ENCODE results near the gene NAPEPLD.

- no peak for TF ChIP-seq POU6F1 (CRISPR knock-in tag; IDR thresholded peaks at IDR 0.05; ENCODE audit: borderline replicate concordance, low read depth)
- TF ChIP-seq ZFP30 (CRISPR knock-in tag; IDR thresholded peaks at IDR 0.05), result no peak
- TF ChIP-seq CSDC2 (CRISPR knock-in tag; IDR thresholded peaks at IDR 0.05), result no peak
- no peak for TF ChIP-seq CREB5 (CRISPR knock-in tag; IDR thresholded peaks at IDR 0.05; ENCODE audit: low read depth)
- TF ChIP-seq PPARA (CRISPR knock-in tag; IDR thresholded peaks at IDR 0.05; ENCODE audit: borderline replicate concordance), result no peak
These were observed 17.8 kb downstream of the NAPEPLD start for GRCh38 chr7:103130901-103131624.
